ENCODE measurements around the gene EXPH5. TPM values are rescaled to one million over a fixed set of nuclear protein-coding genes. Genes with fewer than 3 reads are reported as not detected.

Gene EXPH5
- total and polyA plus RNA-seq, 9 of the 15 experiments (the other 6 are each of a cell fraction or from before 2014, with no cell fraction given) = 1.3 to 8.5 (median 4.8) TPM

GRCh38 chr11:108593923-108594434, 411 bp upstream of the EXPH5 start (continued):
- TF ChIP-seq UBTF (IDR thresholded peaks at IDR 0.05; ENCODE audit: borderline replicate concordance in 1 of 2, low read depth in 2 of 2, low read length in 2 of 2) = no peak
- no peak for TF ChIP-seq PREB (CRISPR knock-in tag; IDR thresholded peaks at IDR 0.05)
- peak; percentile 1 for TF ChIP-seq RBM25 (IDR thresholded peaks at IDR 0.05; ENCODE audit: low read depth, low read length, severe bottlenecking)
- TF ChIP-seq BRF1 (IDR thresholded peaks at IDR 0.05; ENCODE audit: borderline replicate concordance, extremely low read depth, insufficient read length) = no peak
- no peak for TF ChIP-seq ZHX1 (conservative IDR thresholded peaks at IDR 0.05; ENCODE audit: low read length)
- no peak for TF ChIP-seq CBX3 (IDR thresholded peaks at IDR 0.05; ENCODE audit: borderline replicate concordance in 1 of 2, low read length in 2 of 2)
- TF ChIP-seq SMARCC2 (IDR thresholded peaks at IDR 0.05; ENCODE audit: low read depth) = no peak
- TF ChIP-seq FOXA1 (IDR thresholded peaks at IDR 0.05; ENCODE audit: borderline replicate concordance) = no peak
- no peak for TF ChIP-seq BRCA1 (IDR thresholded peaks at IDR 0.05)
- TF ChIP-seq BRCA1 (CRISPR knock-in tag; IDR thresholded peaks at IDR 0.05) = no peak
- no peak for TF ChIP-seq THRAP3 (IDR thresholded peaks at IDR 0.05; ENCODE audit: borderline replicate concordance)
- peak in 1 of 2 experiments; percentile 16; a peak in 1 of 4 replicates for TF ChIP-seq MNT (conservative IDR thresholded peaks at IDR 0.05)
- 0 out of 2 replicates have a peak, but pooled peaks have one; percentile 8 for TF ChIP-seq MBD2 (IDR thresholded peaks at IDR 0.05; ENCODE audit: borderline replicate concordance, low read depth)
- TF ChIP-seq ZNF121 (CRISPR knock-in tag; conservative IDR thresholded peaks at IDR 0.05) = no peak
- no peak for TF ChIP-seq PCBP1 (IDR thresholded peaks at IDR 0.05; ENCODE audit: low read depth, low read length, poor library complexity, severe bottlenecking)
- no peak for TF ChIP-seq FOXP4 (CRISPR knock-in tag; IDR thresholded peaks at IDR 0.05; ENCODE audit: borderline replicate concordance)
- no peak for TF ChIP-seq SUPT5H (IDR thresholded peaks at IDR 0.05)
